HEK293T (cell line): ENCODE measurements around the gene WDR36.

Experiments
- CTCF ChIA-PET: fragments of 350-600 bp; formaldehyde crosslinking; extraction: SDS; loops from one replicate; lab custom pipeline; 2021; ENCODE audit warnings: antibody characterized with exemption, inconsistent platforms; lab: Yijun Ruan, JAX
- POLR2A ChIA-PET: fragments of 350-600 bp; formaldehyde crosslinking; extraction: SDS; loops from one replicate; lab custom pipeline; 2020; ENCODE audit warnings: antibody characterized with exemption, inconsistent platforms; lab: Yijun Ruan, JAX
- DNase-seq: peaks from one replicate; pipeline ENCODE4 v3.0.0; 2012; ENCODE audit warnings: mixed read lengths; ENCODE audit errors: extremely low spot score
- ARNT ChIP-seq: fragments of 450-650 bp; IDR thresholded peaks from 2 replicates; pipeline ENCODE4 v1.6.1; 2017; ENCODE audit warnings: mild to moderate bottlenecking
- BHLHE40 ChIP-seq: fragments of 450-650 bp; IDR thresholded peaks from 2 replicates; pipeline ENCODE4 v1.6.1; 2016; ENCODE audit warnings: mild to moderate bottlenecking, moderate library complexity, borderline replicate concordance
- CTBP1 ChIP-seq: fragments of 450-650 bp; IDR thresholded peaks from 2 replicates; pipeline ENCODE4 v1.6.1; 2016; ENCODE audit warnings: borderline replicate concordance
- ELF4 ChIP-seq: fragments of 450-650 bp; IDR thresholded peaks from 2 replicates; pipeline ENCODE4 v1.6.1; 2017; ENCODE audit warnings: antibody characterized with exemption
- FOXA1 ChIP-seq: fragments of 450-650 bp; IDR thresholded peaks from 2 replicates; pipeline ENCODE4 v1.6.1; 2016; ENCODE audit warnings: mild to moderate bottlenecking
- FOXK2 ChIP-seq: fragments of 450-650 bp; IDR thresholded peaks from 2 replicates; pipeline ENCODE4 v1.6.1; 2016; ENCODE audit warnings: mild to moderate bottlenecking
- FOXM1 ChIP-seq: fragments of 450-650 bp; IDR thresholded peaks from 2 replicates; pipeline ENCODE4 v1.6.1; 2017; ENCODE audit warnings: mild to moderate bottlenecking, borderline replicate concordance
- HDGF ChIP-seq: fragments of 450-650 bp; IDR thresholded peaks from 2 replicates; pipeline ENCODE4 v1.6.1; 2017; ENCODE audit warnings: antibody characterized with exemption, borderline replicate concordance
- L3MBTL2 ChIP-seq: fragments of 450-650 bp; conservative IDR thresholded peaks from 2 replicates; pipeline ENCODE4 v1.6.1; 2016; ENCODE audit warnings: mild to moderate bottlenecking
- LEF1 ChIP-seq: fragments of 450-650 bp; IDR thresholded peaks from 2 replicates; pipeline ENCODE4 v1.6.1; 2017; ENCODE audit warnings: mild to moderate bottlenecking, borderline replicate concordance
- NFRKB ChIP-seq: fragments of 450-650 bp; IDR thresholded peaks from 2 replicates; pipeline ENCODE4 v1.6.1; 2016; ENCODE audit warnings: mild to moderate bottlenecking, moderate library complexity
- SP1 ChIP-seq: fragments of 450-650 bp; IDR thresholded peaks from 2 replicates; pipeline ENCODE4 v1.6.1; 2017
- SUZ12 ChIP-seq: fragments of 450-650 bp; IDR thresholded peaks from 2 replicates; pipeline ENCODE4 v1.6.1; 2016; ENCODE audit warnings: mild to moderate bottlenecking
- TARDBP ChIP-seq: fragments of 450-650 bp; IDR thresholded peaks from 2 replicates; pipeline ENCODE4 v1.6.1; 2016
- ZNF384 ChIP-seq: fragments of 450-650 bp; IDR thresholded peaks from 2 replicates; pipeline ENCODE4 v1.6.1; 2016
- TF ChIP-seq, protein P1 (sequence below): fragments of 450-650 bp; IDR thresholded peaks from 2 replicates; pipeline ENCODE4 v1.6.1; 2016

The WDR36 gene

DNA sequence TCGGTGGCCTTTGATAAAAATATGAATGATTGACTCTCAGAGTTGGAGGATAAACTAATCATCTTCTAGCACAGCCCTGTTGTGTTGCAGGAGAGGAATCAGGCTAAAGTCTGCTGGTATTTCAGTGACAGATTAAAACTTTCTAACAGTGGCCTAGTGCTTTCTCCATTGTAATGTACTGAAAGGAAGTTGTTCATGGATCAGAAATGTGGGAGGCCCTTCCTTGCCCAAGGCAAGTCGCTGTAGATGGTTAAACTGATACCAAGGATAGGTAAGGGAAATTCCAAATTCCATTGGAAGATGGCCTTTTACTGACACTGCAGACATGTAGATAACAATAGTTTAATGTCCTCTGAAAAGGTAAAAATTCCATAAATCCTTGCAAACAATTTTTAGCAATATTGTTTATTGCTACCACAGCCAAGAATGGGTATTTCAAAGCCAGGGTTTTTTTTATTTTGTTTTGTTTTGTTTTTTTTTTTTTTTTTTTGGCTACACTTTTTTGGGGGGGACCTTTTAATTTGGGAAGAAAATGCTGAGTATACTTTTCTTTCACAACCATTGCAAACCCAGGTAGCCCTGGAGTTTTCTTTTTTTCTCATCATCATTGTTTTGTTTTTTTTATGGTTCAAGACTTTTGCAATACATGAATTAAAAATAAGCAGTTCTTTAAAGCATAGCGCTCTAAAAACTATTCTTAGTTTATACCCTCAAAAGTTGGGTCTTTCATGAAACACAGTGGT is 35.5 kb downstream of the WDR36 start:
- no peak for TF ChIP-seq FOXA1
- no peak for DNase-seq
- ChIA-PET CTCF (no interaction called here), POLR2A (no interaction called here)

DNA sequence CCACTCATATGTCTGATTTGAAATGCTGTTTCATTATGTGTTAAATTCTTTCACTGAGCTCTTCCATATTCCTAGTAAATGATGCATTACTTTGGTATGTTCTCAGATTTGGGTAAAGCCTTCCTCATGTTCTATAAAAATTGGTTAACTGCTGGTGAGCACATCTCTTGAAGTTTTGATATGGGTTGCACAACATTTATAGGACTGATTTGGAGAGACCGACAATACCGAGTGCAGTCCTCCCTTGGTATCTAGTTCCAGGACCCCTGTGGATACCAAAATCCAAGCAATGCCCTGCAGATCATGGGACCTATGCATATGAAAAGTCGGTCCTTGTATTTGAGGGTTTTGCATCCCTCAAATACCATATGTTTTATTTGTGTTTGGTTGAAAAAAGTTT is 37.8 kb downstream of the WDR36 start:
- ChIA-PET CTCF (no interaction called here), POLR2A (no interaction called here)
- no peak for DNase-seq
- TF ChIP-seq SP1 (no peak), LEF1 (no peak), ELF4 (no peak)

DNA sequence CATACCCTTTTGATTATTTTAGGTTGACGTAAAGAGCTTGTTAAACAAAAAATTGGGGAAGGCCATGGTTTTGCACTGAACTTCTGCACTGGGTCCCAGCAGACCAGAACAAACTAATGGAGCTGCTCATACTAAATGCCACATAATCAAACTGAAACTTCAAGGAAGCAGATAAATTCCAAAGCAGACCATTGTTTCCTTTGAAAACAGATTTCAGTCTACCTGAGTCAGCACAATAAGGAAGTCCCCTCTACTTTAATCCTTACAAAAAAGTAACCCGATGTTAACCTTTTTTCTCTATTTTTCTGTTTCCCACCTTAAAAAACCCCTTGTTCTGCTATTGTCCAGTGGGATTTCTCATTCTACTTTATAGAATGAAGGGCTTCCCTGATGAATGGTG is 39.2 kb downstream of the WDR36 start:
- CTCF ChIA-PET = no interaction called here
- POLR2A ChIA-PET = no interaction called here
- no peak for DNase-seq
- TF ChIP-seq ELF4 (no peak), FOXM1 (no peak), CTBP1 (no peak), TARDBP (no peak), FOXA1 (no peak), SUZ12 (no peak), SP1 (no peak), L3MBTL2 (no peak), ZNF384 (no peak), HDGF (no peak), LEF1 (no peak), FOXK2 (no peak), NFRKB (no peak), ARNT (no peak), BHLHE40 (no peak)
- TF ChIP-seq, protein P1, sequence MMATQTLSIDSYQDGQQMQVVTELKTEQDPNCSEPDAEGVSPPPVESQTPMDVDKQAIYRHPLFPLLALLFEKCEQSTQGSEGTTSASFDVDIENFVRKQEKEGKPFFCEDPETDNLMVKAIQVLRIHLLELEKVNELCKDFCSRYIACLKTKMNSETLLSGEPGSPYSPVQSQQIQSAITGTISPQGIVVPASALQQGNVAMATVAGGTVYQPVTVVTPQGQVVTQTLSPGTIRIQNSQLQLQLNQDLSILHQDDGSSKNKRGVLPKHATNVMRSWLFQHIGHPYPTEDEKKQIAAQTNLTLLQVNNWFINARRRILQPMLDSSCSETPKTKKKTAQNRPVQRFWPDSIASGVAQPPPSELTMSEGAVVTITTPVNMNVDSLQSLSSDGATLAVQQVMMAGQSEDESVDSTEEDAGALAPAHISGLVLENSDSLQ = no peak

DNA sequence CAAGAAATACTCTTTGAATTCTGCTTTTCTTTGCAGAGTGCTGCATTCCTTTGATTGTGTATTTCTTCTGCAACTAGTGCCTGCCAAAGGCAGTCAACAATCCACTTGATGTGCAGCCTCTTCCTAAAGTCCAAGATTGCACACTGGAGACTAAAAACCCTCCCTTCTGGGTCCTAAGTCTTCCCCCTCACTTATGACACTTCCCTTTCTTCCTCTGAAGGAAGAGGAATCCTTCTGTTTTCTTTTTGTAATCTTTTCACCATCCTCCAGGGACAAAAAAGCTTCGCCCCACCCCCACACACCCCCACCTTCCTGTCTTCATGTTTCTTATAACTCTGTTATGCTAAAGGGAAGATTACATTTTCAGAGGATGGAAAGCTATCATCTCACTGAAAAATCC is 39.9 kb downstream of the WDR36 start:
- no peak for TF ChIP-seq ELF4
- TF ChIP-seq, protein P1 = no peak
- no peak for TF ChIP-seq FOXK2
- no peak for TF ChIP-seq SUZ12
- TF ChIP-seq FOXA1 = no peak
- no peak for TF ChIP-seq LEF1
- no peak for TF ChIP-seq FOXM1
- TF ChIP-seq CTBP1 = no peak
- TF ChIP-seq ARNT = no peak
- no peak for TF ChIP-seq TARDBP
- no peak for TF ChIP-seq NFRKB
- no peak for TF ChIP-seq BHLHE40
- no peak for TF ChIP-seq SP1
- no peak for TF ChIP-seq L3MBTL2
- TF ChIP-seq HDGF = no peak
- TF ChIP-seq ZNF384 = no peak
- ChIA-PET POLR2A (no interaction called here), CTCF (no interaction called here)
- no peak for DNase-seq

DNA sequence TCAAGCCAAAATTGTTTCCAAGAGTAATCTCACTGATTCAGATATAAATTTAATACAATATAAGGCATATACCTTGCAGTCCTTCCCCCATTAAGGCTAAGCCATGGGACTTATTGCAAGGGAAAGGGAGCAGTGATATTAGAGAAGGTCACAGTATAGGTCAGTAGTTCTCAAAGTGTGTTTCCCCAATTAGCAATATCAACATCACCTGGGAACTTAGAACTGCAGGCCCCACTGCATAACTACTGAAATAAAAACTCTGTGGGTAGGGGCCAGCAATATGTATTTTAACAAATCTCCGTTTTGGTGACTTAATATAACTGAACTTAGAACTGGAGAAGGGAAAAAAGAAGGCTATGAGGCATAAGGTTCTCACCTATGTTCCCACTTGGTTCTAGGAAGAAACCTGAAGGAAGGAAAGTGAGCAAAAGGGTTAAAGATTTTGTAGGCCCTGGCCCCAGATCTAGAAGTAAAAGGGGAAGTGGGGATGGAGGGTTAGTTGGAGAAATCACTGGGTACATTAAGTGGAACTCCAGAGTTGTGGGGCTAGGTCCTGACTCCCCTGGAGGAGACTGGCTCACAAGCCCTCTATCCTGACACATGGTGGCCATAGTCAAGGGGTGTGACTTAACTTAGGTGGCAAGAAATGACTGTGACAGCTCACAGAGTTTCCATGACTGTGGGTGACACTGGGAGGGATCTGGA is 40.7 kb downstream of the WDR36 start:
- POLR2A ChIA-PET = no interaction called here
- CTCF ChIA-PET = no interaction called here
- no peak for TF ChIP-seq LEF1
- TF ChIP-seq NFRKB = no peak
- TF ChIP-seq, protein P1 = no peak
- TF ChIP-seq FOXM1 = no peak
- TF ChIP-seq HDGF = no peak
- no peak for TF ChIP-seq ZNF384
- TF ChIP-seq BHLHE40 = no peak
- TF ChIP-seq SUZ12 = no peak
- TF ChIP-seq FOXA1 = no peak
- no peak for TF ChIP-seq FOXK2
- no peak for TF ChIP-seq L3MBTL2
- TF ChIP-seq SP1 = no peak
- TF ChIP-seq TARDBP = no peak
- DNase-seq = no peak

DNA sequence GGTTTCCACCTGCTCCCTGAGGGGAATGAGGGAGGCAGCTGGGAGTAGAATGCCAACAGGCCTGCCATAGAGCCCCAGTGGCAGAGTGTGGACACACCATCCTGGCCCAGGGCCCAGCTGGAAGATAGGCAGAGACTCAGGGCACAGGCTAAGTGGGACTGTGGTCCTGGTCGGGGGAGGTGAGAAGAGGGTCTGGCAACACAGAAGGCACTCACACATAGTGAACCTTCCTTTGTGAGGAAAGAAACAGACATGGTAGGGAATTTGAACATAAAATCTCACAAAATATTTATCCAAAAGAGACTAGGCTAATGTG is 41.2 kb downstream of the WDR36 start:
- DNase-seq = no peak
- ChIA-PET POLR2A (no interaction called here), CTCF (no interaction called here)
- TF ChIP-seq TARDBP (no peak), FOXM1 (no peak)

DNA sequence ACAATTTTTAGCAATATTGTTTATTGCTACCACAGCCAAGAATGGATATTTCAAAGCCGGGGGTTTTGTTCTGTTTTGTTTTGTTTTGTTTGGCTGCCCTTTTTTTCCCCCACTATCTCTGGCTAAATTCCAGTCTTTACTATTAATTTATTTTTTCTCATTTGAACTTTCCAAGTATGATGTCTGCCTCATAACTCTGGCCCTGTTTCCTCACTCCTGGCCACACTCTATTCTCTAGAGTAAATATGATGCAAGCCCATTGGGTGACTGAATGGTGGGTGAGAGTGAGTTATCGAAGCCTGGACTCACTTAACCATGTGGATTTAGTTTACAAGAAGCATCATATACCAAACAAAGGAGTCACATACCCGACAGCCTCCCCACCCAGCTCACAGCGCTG is 41.9 kb downstream of the WDR36 start:
- TF ChIP-seq TARDBP (no peak), FOXA1 (no peak), ZNF384 (no peak)
- TF ChIP-seq, protein P1 = no peak
- POLR2A ChIA-PET = no interaction called here
- CTCF ChIA-PET = no interaction called here

More for the DNA sequence above, 41.9 kb downstream of the WDR36 start:
- no peak for DNase-seq
